Measurements from ENCODE around the gene PROM1.

Gene PROM1

DNA sequence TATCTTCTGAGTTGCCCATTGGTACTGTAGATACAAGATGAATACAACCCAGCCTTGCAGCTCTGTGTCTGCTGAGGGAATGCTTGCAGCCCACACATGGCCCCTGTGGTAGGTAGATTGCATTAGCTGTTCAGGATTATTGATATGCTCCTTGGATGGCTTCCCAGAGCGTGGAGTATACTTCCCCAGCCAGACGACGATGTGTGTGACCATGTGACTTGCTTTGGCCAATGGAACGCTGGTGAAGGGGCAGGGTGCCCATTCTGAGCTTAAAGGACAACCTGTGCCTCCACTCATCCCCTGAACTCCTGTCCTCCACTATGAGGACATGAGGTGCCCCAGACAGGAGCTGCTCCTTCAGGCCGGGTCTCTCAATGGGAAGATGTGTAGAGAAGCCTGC, 96.9 kb downstream of the PROM1 start:
- H3K36me3 ChIP-seq (ENCODE audit: control insufficient read depth in 2 of 2, insufficient read depth in 1 of 2, low read length in 2 of 2) = no peaks in the 10 kb centered on the region
- POLR2A ChIA-PET = no interaction called here
- TF ChIP-seq TSHZ1 (tag by site-specific recombination; IDR thresholded peaks at IDR 0.05; ENCODE audit: borderline replicate concordance) (no peak), ZNF248 (tag by site-specific recombination; IDR thresholded peaks at IDR 0.05) (no peak), ZNF274 (IDR thresholded peaks at IDR 0.05; ENCODE audit: low read length) (no peak), ZNF274 (tag by site-specific recombination; IDR thresholded peaks at IDR 0.05; ENCODE audit: borderline replicate concordance) (no peak), ZNF654 (tag by site-specific recombination; IDR thresholded peaks at IDR 0.05; ENCODE audit: low read depth) (no peak), ZNF561 (tag by site-specific recombination; IDR thresholded peaks at IDR 0.05; ENCODE audit: borderline replicate concordance) (no peak)
- H3K27ac ChIP-seq (ENCODE audit: extremely low read depth, low read depth, low read length) = no peak overlapping the region
- H3K4me1 ChIP-seq (ENCODE audit: control insufficient read depth, insufficient read depth, low read length) = no peaks in the 10 kb centered on the region
- no peak overlapping the region for H3K4me3 ChIP-seq (ENCODE audit: low read depth, low read length)
- CTCF ChIA-PET = interaction anchor here (1.1 kb wide), 1 partner anchor 14 kb away, joined by 6 read pairs; no protein-coding TSS in a partner anchor
- H3K9me3 ChIP-seq (ENCODE audit: control insufficient read depth, insufficient read depth, low read depth, low read length) = no peaks in the 10 kb centered on the region

- no peaks in the 10 kb centered on the region for H3K4me1 ChIP-seq (ENCODE audit: control insufficient read depth, insufficient read depth, low read length)
- no peak overlapping the region for H3K27ac ChIP-seq (ENCODE audit: extremely low read depth, low read depth, low read length)
- no peak overlapping the region for H3K4me3 ChIP-seq (ENCODE audit: low read depth, low read length)
- TF ChIP-seq ZNF184 (tag by site-specific recombination; IDR thresholded peaks at IDR 0.05) = no peak
- TF ChIP-seq, protein P1, sequence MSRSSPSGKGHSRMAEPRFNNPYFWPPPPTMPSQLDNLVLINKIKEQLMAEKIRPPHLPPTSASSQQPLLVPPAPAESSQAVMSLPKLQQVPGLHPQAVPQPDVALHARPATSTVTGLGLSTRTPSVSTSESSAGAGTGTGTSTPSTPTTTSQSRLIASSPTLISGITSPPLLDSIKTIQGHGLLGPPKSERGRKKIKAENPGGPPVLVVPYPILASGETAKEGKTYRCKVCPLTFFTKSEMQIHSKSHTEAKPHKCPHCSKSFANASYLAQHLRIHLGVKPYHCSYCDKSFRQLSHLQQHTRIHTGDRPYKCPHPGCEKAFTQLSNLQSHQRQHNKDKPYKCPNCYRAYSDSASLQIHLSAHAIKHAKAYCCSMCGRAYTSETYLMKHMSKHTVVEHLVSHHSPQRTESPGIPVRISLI (tag by site-specific recombination; IDR thresholded peaks at IDR 0.05) = no peak
- TF ChIP-seq ZNF596 (tag by site-specific recombination; IDR thresholded peaks at IDR 0.05) = no peak
- TF ChIP-seq ZSCAN5A (tag by site-specific recombination; IDR thresholded peaks at IDR 0.05) = no peak
- no peak for TF ChIP-seq ZBTB7A (tag by site-specific recombination; IDR thresholded peaks at IDR 0.05; ENCODE audit: low read depth)
- no peak for TF ChIP-seq BCL11B (tag by site-specific recombination; IDR thresholded peaks at IDR 0.05; ENCODE audit: low read depth)
- TF ChIP-seq ZNF670 (tag by site-specific recombination; IDR thresholded peaks at IDR 0.05; ENCODE audit: low read depth) = no peak
- no peak for TF ChIP-seq ZBTB48 (tag by site-specific recombination; IDR thresholded peaks at IDR 0.05)
- TF ChIP-seq ZNF530 (tag by site-specific recombination; IDR thresholded peaks at IDR 0.05; ENCODE audit: low read depth) = no peak
- TF ChIP-seq, protein P2, sequence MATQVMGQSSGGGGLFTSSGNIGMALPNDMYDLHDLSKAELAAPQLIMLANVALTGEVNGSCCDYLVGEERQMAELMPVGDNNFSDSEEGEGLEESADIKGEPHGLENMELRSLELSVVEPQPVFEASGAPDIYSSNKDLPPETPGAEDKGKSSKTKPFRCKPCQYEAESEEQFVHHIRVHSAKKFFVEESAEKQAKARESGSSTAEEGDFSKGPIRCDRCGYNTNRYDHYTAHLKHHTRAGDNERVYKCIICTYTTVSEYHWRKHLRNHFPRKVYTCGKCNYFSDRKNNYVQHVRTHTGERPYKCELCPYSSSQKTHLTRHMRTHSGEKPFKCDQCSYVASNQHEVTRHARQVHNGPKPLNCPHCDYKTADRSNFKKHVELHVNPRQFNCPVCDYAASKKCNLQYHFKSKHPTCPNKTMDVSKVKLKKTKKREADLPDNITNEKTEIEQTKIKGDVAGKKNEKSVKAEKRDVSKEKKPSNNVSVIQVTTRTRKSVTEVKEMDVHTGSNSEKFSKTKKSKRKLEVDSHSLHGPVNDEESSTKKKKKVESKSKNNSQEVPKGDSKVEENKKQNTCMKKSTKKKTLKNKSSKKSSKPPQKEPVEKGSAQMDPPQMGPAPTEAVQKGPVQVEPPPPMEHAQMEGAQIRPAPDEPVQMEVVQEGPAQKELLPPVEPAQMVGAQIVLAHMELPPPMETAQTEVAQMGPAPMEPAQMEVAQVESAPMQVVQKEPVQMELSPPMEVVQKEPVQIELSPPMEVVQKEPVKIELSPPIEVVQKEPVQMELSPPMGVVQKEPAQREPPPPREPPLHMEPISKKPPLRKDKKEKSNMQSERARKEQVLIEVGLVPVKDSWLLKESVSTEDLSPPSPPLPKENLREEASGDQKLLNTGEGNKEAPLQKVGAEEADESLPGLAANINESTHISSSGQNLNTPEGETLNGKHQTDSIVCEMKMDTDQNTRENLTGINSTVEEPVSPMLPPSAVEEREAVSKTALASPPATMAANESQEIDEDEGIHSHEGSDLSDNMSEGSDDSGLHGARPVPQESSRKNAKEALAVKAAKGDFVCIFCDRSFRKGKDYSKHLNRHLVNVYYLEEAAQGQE (tag by site-specific recombination; IDR thresholded peaks at IDR 0.05) = no peak
- no peak for TF ChIP-seq KLF10 (tag by site-specific recombination; IDR thresholded peaks at IDR 0.05)
- TF ChIP-seq ATF2 (tag by site-specific recombination; IDR thresholded peaks at IDR 0.05; ENCODE audit: low read depth) = no peak
- no peak for TF ChIP-seq ZNF677 (tag by site-specific recombination; IDR thresholded peaks at IDR 0.05)
- TF ChIP-seq ZNF843 (tag by site-specific recombination; IDR thresholded peaks at IDR 0.05) = no peak
- no peak for TF ChIP-seq EGR2 (tag by site-specific recombination; IDR thresholded peaks at IDR 0.05; ENCODE audit: low read depth)
- TF ChIP-seq PRDM1 (tag by site-specific recombination; IDR thresholded peaks at IDR 0.05) = no peak
- TF ChIP-seq GFI1B (tag by site-specific recombination; IDR thresholded peaks at IDR 0.05) = no peak
- ChIA-PET POLR2A (no interaction called here), CTCF (interaction anchor here (1.0 kb wide), 1 partner anchor 178 kb away, joined by 3 read pairs; no protein-coding TSS in a partner anchor)
- no peaks in the 10 kb centered on the region for H3K9me3 ChIP-seq (ENCODE audit: control insufficient read depth, insufficient read depth, low read depth, low read length)
- no peaks in the 10 kb centered on the region for H3K36me3 ChIP-seq (ENCODE audit: control insufficient read depth in 2 of 2, insufficient read depth in 1 of 2, low read length in 2 of 2)
These were observed 100.2 kb downstream of the PROM1 start for GRCh38 chr4:15983610-15984009.
